GM23338 (cell line): ENCODE measurements around the gene FNDC1.

ENCODE experiments used
- CREB1 ChIP-seq: fragments of 250-450 bp; sonication (Bioruptor Pico); IDR thresholded peaks from 2 replicates; pipeline ENCODE4 v1.5.0; 2020; ENCODE audit warnings: low read depth, mild to moderate bottlenecking, moderate library complexity
- EZH2 ChIP-seq: fragments of 200-600 bp; sonication (generic); IDR thresholded peaks from one replicate; pipeline ENCODE4 v1.8.0; 2017; ENCODE audit warnings: antibody characterized with exemption, mild to moderate bottlenecking, low read depth; ENCODE audit not compliant: unreplicated experiment
- POLR2AphosphoS5 ChIP-seq: IDR thresholded peaks from 2 replicates; pipeline ENCODE4 v1.6.1; 2016; ENCODE audit warnings: antibody characterized with exemption, low read depth
- REST ChIP-seq: IDR thresholded peaks from one replicate; pipeline ENCODE4 v1.6.1; 2018; ENCODE audit warnings: antibody characterized with exemption; ENCODE audit not compliant: unreplicated experiment
- TF ChIP-seq, protein P1 (sequence below), 2 experiments: fragments of 200-600 bp in 1 of 2; sonication (generic) in 1 of 2; conservative IDR thresholded peaks; 2 replicates each; pipeline versions ENCODE4 v1.5.1 to v1.6.1; 2016 to 2017; ENCODE audit warnings: antibody characterized with exemption in 2 of 2, low read depth in 2 of 2, mild to moderate bottlenecking in 2 of 2, moderate library complexity in 1 of 2

- no peak for TF ChIP-seq POLR2AphosphoS5
- TF ChIP-seq EZH2 = no peak
- TF ChIP-seq, protein P1, sequence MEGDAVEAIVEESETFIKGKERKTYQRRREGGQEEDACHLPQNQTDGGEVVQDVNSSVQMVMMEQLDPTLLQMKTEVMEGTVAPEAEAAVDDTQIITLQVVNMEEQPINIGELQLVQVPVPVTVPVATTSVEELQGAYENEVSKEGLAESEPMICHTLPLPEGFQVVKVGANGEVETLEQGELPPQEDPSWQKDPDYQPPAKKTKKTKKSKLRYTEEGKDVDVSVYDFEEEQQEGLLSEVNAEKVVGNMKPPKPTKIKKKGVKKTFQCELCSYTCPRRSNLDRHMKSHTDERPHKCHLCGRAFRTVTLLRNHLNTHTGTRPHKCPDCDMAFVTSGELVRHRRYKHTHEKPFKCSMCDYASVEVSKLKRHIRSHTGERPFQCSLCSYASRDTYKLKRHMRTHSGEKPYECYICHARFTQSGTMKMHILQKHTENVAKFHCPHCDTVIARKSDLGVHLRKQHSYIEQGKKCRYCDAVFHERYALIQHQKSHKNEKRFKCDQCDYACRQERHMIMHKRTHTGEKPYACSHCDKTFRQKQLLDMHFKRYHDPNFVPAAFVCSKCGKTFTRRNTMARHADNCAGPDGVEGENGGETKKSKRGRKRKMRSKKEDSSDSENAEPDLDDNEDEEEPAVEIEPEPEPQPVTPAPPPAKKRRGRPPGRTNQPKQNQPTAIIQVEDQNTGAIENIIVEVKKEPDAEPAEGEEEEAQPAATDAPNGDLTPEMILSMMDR (conservative IDR thresholded peaks at IDR 0.05; ENCODE audit: low read depth in 2 of 2) = no peak
- no peak for TF ChIP-seq REST
- no peak for TF ChIP-seq CREB1 (CRISPR knock-in tag)
These were observed 140.5 kb downstream of the FNDC1 start for GRCh38 chr6:159309723-159310122.
